ENCODE results near the gene TXNDC11. TPM values are rescaled to one million over a fixed set of nuclear protein-coding genes. Genes with fewer than 3 reads are reported as not detected.

The TXNDC11 gene
- total RNA-seq, 1 donor from 2014 or later, result 39.7 TPM

DNA sequence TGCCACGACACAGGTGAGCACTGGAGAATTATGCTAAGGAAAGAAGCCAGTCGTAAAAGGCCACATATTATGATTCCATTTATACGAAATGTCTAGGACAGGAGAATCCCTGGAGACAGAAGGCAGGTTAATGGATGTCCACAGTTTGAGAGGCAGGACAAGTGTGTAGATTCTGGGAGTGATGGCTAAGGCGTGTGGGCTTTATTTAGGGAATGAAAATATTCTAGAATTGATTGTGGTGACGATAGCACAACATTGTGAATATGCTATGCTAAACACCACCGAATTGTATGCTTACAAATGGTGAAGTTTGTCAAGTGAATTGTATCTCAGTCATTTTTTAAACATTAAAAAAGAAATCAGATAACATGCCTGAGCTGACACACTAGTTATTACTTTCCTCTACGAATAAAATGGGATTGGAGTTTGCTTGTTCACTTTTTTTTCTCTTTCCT, 5.3 kb upstream of the TXNDC11 start:
- Mint-ChIP-seq H3K27ac (ENCODE audit: unreplicated experiment) (no peak overlapping the region), H3K4me3 (ENCODE audit: unreplicated experiment) (no peak overlapping the region), H3K4me1 (ENCODE audit: low read depth) (peaks cover 13% of the 10 kb centered on the region), H3K36me3 (ENCODE audit: low read depth) (peaks cover 30% of the 10 kb centered on the region), H3K9me3 (ENCODE audit: low read depth) (no peaks in the 10 kb centered on the region), H3K27me3 (ENCODE audit: low read depth) (no peaks in the 10 kb centered on the region)
- TF ChIP-seq, protein P1, sequence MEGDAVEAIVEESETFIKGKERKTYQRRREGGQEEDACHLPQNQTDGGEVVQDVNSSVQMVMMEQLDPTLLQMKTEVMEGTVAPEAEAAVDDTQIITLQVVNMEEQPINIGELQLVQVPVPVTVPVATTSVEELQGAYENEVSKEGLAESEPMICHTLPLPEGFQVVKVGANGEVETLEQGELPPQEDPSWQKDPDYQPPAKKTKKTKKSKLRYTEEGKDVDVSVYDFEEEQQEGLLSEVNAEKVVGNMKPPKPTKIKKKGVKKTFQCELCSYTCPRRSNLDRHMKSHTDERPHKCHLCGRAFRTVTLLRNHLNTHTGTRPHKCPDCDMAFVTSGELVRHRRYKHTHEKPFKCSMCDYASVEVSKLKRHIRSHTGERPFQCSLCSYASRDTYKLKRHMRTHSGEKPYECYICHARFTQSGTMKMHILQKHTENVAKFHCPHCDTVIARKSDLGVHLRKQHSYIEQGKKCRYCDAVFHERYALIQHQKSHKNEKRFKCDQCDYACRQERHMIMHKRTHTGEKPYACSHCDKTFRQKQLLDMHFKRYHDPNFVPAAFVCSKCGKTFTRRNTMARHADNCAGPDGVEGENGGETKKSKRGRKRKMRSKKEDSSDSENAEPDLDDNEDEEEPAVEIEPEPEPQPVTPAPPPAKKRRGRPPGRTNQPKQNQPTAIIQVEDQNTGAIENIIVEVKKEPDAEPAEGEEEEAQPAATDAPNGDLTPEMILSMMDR (IDR thresholded peaks at IDR 0.05), result no peak
- DNase-seq (ENCODE audit: low spot score), result no peak

DNA sequence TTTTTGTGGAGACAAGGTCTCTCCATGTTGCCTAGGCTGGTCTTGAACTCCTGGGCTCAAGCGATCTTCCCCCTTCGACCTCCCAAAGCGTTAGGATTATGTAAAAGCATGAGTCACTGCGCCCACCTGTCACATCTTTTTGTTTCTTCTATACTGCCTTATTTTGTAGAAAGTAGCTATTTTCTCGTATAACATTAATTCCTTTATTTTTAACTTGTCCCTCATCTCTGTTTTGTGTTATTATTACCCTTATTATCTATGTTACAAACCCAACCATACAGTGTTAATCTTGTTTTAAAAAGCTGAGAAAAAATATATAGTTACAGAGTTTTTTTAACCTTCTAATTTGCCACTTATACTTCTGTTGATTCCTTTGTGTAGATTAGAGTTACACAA, 1.4 kb upstream of the TXNDC11 start:
- Mint-ChIP-seq H3K27ac (ENCODE audit: unreplicated experiment) (peak overlapping the region; percentile 95), H3K27me3 (ENCODE audit: low read depth) (no peaks in the 10 kb centered on the region), H3K36me3 (ENCODE audit: low read depth) (peaks cover 9% of the 10 kb centered on the region), H3K9me3 (ENCODE audit: low read depth) (no peaks in the 10 kb centered on the region), H3K4me1 (ENCODE audit: low read depth) (peaks cover 43% of the 10 kb centered on the region), H3K4me3 (ENCODE audit: unreplicated experiment) (peak overlapping the region; percentile 76)
- DNase-seq (ENCODE audit: low spot score), result no peak
- TF ChIP-seq, protein P1 (IDR thresholded peaks at IDR 0.05), result no peak

DNA sequence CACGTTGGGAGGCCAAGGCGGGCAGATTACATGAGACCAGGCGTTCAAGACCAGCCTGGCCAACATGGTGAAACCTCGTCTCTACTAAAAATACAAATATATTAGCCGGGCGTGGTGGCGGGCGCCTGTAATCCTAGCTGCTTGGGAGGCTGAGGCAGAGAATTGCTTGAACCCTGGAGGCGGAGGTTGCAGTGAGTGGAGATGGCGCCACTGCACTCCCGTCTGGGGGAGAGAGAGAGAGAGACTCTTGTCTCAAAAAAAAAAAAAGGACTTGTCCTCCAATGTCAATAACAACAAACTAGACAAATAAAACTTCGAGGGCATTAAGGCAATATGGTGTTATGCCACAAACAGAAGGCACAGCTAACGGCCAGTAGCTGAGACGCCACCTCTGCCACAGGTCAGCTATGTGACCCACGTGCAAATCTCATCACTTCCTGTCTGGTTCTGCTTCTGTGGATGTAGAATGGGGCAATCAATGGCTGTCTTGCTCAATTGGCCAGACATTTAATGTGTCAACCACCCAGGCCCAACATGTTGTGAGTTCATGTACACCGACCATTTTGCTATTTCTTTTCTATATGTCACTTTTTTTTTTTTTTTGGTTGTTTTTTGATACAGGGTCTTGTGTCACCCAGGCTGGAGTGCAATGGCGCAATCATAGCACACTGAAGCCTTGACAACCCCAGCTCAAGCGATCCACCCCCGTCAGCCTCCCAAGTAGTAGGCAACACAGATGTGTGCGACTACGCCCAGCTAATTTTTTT, 834 bp upstream of the TXNDC11 start:
- peaks cover 8% of the 10 kb centered on the region for H3K36me3 Mint-ChIP-seq (ENCODE audit: low read depth)
- H3K27ac Mint-ChIP-seq (ENCODE audit: unreplicated experiment), result peak overlapping the region; percentile 95
- TF ChIP-seq, protein P1 (IDR thresholded peaks at IDR 0.05), result no peak
- no peaks in the 10 kb centered on the region for H3K9me3 Mint-ChIP-seq (ENCODE audit: low read depth)
- DNase-seq (ENCODE audit: low spot score), result no peak
- peaks cover 47% of the 10 kb centered on the region for H3K4me1 Mint-ChIP-seq (ENCODE audit: low read depth)
- peak overlapping the region; percentile 76 for H3K4me3 Mint-ChIP-seq (ENCODE audit: unreplicated experiment)
- no peaks in the 10 kb centered on the region for H3K27me3 Mint-ChIP-seq (ENCODE audit: low read depth)

DNA sequence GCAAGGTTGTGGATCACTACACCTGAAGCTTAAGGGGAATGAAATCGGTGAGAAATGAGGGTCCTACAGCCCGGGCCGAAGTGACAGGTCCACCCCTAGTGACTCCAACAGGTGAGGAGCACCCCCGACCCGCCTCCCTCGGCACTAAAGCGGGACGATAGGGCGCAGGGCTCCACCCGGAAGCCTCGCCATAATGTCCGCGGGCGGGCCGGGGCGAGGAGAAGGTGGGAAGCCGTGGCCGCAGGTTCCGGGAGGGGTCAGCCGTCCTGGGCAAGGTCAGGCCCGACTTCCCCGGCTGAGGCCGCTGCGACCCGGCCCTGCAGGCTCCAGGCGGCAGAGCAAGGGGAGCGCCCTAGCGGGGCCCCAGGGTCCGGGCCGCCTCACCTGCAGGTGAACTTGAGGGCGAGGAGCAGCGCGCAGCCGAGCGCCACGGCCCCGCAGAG, 543 bp downstream of the TXNDC11 start:
- H3K27me3 Mint-ChIP-seq (ENCODE audit: low read depth), result no peaks in the 10 kb centered on the region
- H3K4me1 Mint-ChIP-seq (ENCODE audit: low read depth), result peaks cover 61% of the 10 kb centered on the region
- peak; percentile 93 for DNase-seq (ENCODE audit: low spot score)
- peak overlapping the region; percentile 93 for H3K27ac Mint-ChIP-seq (ENCODE audit: unreplicated experiment)
- H3K36me3 Mint-ChIP-seq (ENCODE audit: low read depth), result peaks cover 7% of the 10 kb centered on the region
- peak overlapping the region; percentile 95 for H3K4me3 Mint-ChIP-seq (ENCODE audit: unreplicated experiment)
- TF ChIP-seq, protein P1 (IDR thresholded peaks at IDR 0.05), result no peak
- no peaks in the 10 kb centered on the region for H3K9me3 Mint-ChIP-seq (ENCODE audit: low read depth)

DNA sequence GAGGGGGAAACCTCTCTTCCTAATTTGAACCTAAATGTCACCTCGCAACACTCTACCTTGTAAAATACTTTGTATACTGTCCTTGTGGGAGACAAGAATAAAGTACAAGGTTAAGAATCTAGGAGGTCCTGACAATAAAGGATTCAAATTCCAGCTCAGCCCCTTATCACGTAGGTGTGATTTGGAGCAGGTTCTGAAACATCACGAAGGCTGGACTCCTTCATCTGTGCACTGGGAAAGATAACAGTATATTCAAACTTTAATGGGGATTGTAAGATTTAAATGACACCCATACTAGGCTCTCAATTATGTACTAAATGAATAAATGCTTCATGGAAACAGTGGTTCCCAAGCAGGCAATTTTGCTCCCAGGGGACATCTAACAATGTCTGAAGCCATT, 2.1 kb downstream of the TXNDC11 start:
- H3K27ac Mint-ChIP-seq (ENCODE audit: unreplicated experiment), result peak overlapping the region; percentile 56
- peaks cover 73% of the 10 kb centered on the region for H3K4me1 Mint-ChIP-seq (ENCODE audit: low read depth)
- TF ChIP-seq, protein P1 (IDR thresholded peaks at IDR 0.05), result no peak
- H3K9me3 Mint-ChIP-seq (ENCODE audit: low read depth), result no peaks in the 10 kb centered on the region
- no peaks in the 10 kb centered on the region for H3K27me3 Mint-ChIP-seq (ENCODE audit: low read depth)
- H3K4me3 Mint-ChIP-seq (ENCODE audit: unreplicated experiment), result peak overlapping the region; percentile 95
- no peak for DNase-seq (ENCODE audit: low spot score)
- H3K36me3 Mint-ChIP-seq (ENCODE audit: low read depth), result peaks cover 17% of the 10 kb centered on the region

All from chondrocyte (in vitro differentiated cells).